ENCODE results near the gene HOXD13.

Gene HOXD13

GRCh38 chr2:176105078-176105729, 12.7 kb downstream of the HOXD13 start:
- DNase-seq (ENCODE audit: low read depth, low spot score), result no peak

- no peak for DNase-seq (ENCODE audit: low read depth, low spot score)
These were observed 13.4 kb downstream of the HOXD13 start for GRCh38 chr2:176105730-176106580.

GRCh38 chr2:176106581-176107539, 14.3 kb downstream of the HOXD13 start, which contains the start of gene HOXD11:
TSS of gene HOXD11 (plus strand) at chr2:176107280. CDS start at chr2:176107356, 76 bp downstream.
- DNase-seq (ENCODE audit: low read depth, low spot score), result no peak

GRCh38 chr2:176107731-176108181, 15.2 kb downstream of the HOXD13 start:
- DNase-seq (ENCODE audit: low read depth, low spot score), result no peak

GRCh38 chr2:176109192-176109901, 16.8 kb downstream of the HOXD13 start:
- no peak for DNase-seq (ENCODE audit: low read depth, low spot score)

GRCh38 chr2:176109946-176110345, 17.4 kb downstream of the HOXD13 start:
- DNase-seq (ENCODE audit: low read depth, low spot score), result no peak

- no peak for DNase-seq (ENCODE audit: low read depth, low spot score)
These were observed 18.1 kb downstream of the HOXD13 start for GRCh38 chr2:176110415-176111308.

- no peak for DNase-seq (ENCODE audit: low read depth, low spot score)
These were observed 18.8 kb downstream of the HOXD13 start for GRCh38 chr2:176111309-176111663.

GRCh38 chr2:176111846-176112374, 19.4 kb downstream of the HOXD13 start:
- DNase-seq (ENCODE audit: low read depth, low spot score), result no peak

- DNase-seq (ENCODE audit: low read depth, low spot score), result no peak
These were observed 20.1 kb downstream of the HOXD13 start for GRCh38 chr2:176112375-176113302.

- no peak for DNase-seq (ENCODE audit: low read depth, low spot score)
These were observed 21.8 kb downstream of the HOXD13 start for GRCh38 chr2:176114120-176114929.

- DNase-seq (ENCODE audit: low read depth, low spot score), result no peak
These were observed 22.6 kb downstream of the HOXD13 start for GRCh38 chr2:176114930-176115625.

- DNase-seq (ENCODE audit: low read depth, low spot score), result no peak
These were observed 23.6 kb downstream of the HOXD13 start, which contains the start of gene HOXD10 for GRCh38 chr2:176115883-176116813. TSS of gene HOXD10 (plus strand) at chr2:176116778. CDS start at chr2:176116834, 56 bp downstream.

GRCh38 chr2:176117162-176117822, 24.8 kb downstream of the HOXD13 start:
- DNase-seq (ENCODE audit: low read depth, low spot score), result no peak

- DNase-seq (ENCODE audit: low read depth, low spot score), result no peak
These were observed 25.4 kb downstream of the HOXD13 start for GRCh38 chr2:176117823-176118371.
